Kidney glomerular epithelial cell (primary cell): ENCODE measurements around the gene KLHL12.

Experiments
- DNase-seq: peaks from one replicate; lab custom pipeline; 2025; lab: John Stamatoyannopoulos, UW

KLHL12 gene

DNA sequence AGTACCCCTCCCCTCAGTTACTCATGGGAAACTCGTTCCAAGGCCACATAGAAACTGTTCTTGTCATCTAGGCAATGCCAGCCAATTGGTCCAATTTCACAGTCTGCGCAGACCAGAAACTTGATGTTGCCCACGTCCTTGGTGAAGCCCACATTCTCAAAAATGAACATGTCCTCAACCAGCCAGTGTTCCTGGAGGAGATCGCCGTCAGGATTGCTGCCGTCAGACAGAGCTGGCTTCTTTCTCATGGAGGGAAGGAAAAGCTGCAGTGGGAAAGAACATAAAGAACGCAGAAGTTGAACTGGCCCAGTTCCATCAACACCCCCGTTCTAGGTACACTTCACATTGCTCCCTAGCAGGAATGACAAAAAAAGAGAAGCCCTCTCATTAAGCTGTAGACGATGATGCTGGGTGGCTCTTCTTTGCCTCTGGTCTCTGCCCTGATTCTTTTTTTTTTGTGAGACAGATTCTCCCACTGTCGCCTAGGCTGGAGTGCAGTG lies 46.0 kb downstream of the KLHL12 start:
- no peak for DNase-seq

DNA sequence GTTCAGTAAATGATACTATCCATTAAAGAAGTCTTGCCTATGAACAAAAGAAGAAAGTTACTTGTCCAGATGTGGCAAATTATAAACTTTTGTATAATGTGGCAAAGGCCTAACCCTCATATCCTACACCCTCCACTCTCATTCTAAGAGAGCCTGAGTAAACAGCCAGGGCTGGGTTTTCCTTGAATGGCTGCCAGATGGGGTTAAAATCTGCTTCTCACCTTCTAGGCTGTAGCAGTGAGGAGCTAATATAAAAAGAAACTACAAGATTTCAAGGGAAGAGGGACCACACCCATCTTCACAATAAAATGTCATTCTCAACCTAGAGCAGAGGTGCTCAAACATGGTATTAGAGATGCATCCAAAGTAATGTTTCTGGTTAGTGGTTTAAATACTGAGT lies 47.0 kb downstream of the KLHL12 start:
- DNase-seq: no peak

DNA sequence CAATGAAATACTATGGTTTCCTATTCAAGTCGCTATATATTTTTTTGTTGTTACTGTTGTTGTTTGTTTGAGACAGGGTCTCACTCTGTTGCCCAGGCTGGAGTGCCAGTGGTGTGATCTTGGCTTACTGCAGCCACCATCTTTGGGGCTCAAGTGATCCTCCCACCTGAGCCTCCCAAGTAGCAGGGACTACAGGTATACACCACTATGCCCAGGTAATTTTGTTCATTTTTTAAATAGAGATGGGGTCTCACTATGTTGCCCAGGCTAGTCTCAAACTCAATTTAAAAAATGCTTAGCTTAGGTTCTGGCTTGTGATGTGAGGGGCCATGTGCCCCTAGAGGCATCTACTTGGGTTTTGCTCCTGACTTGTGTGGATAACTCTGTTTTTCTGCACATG lies 47.9 kb downstream of the KLHL12 start:
- DNase-seq: no peak

- no peak for DNase-seq
Observed at GRCh38 chr1:202873026-202873425, 54.0 kb downstream of the KLHL12 start.

DNA sequence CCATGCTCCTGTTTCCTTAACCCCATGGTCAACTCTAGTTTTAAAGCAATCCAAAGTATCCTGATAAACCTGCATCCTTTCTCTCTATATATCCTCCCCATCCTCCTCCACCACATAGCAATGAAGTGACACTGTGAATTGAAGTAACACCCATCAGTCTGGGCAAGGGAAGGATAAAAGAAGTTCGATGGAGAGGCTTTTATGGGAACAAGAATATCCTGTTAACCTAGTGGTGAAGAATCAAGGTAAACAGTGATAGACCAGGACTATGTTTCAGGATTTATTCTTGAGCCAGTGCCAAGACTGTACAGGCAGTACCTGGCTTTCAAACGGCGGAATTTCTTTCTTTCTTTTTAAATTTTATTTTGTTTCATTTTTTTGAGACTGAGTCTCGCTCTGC lies 55.7 kb downstream of the KLHL12 start:
- DNase-seq: no peak

DNA sequence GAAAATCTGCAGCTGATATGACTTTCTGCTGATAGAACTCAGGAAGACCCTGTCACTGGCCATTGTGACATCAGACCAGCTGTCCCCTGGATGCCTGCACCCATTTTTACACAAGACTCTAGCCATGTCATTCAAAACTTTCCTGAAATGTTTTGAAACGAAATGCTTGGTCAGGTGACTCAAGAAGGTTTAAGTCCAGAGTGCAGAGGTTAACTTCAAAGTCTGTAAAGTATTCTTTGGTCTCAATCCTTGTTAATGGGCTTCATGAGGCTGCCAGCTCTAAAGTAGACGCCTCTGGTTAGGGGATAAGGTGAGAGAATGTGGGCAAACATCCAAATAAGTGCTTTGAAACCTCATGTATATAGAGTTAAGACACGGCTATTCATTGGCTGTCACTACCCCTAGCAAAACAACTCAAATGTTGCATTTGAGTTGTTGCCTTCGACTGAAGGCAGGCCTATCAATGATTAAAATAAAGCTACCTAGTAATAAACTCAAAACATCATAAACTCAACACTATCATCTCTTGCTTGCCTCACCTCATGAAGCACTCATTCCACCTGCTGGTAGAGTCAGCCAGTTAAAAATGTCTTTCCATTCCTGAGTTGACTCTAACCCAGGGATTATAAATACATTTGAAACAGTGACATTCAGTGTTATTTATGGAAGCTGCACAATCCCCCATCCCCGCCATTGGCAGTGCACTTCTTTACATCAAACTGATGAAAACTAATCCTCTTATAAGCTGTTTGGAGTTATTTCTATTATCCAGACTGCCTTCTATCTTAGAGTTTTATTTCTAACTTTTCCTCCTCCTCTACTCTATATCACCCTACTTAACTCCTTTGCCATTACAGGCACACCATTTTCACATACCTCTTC lies 64.1 kb downstream of the KLHL12 start:
- no peak for DNase-seq

- peak; percentile 73 for DNase-seq
Observed at GRCh38 chr1:202861420-202862132, 65.5 kb downstream of the KLHL12 start.

DNA sequence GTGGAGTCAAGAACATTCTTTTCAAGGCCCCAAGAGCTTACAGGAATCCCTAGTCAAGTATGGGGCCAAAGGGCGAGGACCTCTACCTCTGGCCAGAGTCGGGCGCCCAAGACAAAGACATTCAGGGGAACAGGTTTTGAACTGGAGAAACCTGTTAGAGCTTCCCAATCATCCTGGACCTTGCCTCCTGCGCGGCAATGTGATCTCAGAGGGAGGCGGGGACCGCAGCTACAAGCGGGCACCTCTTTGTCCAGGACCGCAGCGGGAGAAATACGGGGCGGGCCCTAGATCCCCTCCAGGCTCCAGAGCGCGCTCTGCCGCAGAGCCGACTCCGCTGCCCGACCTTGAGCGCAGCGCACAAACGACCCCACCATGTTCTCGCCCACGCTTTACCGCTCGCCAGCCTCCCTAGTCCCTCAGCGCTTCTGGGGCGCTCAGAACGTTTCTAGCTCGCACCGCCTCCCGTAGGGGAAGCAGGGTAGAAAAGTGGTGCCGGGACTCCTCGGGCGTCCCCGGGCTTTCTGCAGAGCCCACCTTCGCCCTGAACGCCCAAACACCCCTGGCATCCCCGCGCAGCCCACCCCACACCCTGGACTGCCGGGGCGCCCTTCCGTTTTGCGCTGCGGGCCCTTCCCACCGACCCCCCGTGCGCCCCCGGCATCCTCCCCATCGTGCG lies 66.2 kb downstream of the KLHL12 start:
- DNase-seq: no peak

DNA sequence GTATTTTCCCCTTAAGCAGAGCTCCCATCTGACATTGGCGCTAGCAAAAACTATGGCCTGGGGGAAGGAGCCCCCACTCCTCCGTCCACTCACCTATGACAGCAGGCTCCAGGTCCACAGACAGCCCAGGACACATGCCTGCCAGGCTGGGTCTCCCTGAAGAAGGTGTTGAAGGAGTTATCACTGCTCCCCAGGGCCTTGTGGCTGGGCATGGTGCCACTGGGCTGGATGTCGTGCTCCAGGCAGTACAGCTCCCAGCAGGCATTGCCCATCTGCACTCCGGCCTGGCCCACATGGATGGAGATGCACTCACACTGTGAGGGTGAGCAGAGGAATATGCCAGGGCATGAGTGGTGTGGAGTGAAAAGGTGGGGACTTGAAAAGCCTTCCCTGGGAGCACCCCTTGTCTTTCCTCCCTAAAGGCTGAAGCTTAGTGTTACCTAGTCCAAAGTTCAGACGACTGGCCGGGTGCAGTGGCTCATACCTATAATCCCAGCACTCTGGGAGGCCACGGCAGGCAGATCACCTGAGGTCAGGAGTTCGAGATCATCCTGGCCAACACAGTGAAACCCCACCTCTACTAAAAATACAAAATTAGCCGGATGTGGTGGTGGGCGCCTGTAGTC lies 68.1 kb downstream of the KLHL12 start:
- DNase-seq: no peak

- DNase-seq: no peak
Observed at GRCh38 chr1:202858331-202858730, 68.7 kb downstream of the KLHL12 start.

- no peak for DNase-seq
Observed at GRCh38 chr1:202857136-202857610, 69.9 kb downstream of the KLHL12 start.

DNA sequence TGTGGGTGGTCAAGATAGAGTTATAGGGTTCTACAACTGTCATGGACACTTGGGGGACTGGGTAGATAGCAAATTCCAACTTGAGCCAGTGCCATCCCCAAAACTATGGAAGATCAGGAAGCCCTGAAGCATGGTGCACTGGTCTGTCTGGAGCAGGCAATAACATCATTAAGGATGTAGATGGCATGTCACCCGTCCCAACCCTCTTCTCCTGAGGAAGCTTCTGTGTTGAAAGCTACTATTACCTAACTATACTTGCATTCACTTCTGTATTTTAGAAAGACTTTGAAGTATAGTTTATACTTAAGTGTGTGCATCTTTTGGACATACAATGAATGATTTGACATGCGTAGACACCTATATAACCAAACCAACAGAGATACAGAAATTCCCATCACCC lies 71.0 kb downstream of the KLHL12 start:
- DNase-seq: no peak

DNA sequence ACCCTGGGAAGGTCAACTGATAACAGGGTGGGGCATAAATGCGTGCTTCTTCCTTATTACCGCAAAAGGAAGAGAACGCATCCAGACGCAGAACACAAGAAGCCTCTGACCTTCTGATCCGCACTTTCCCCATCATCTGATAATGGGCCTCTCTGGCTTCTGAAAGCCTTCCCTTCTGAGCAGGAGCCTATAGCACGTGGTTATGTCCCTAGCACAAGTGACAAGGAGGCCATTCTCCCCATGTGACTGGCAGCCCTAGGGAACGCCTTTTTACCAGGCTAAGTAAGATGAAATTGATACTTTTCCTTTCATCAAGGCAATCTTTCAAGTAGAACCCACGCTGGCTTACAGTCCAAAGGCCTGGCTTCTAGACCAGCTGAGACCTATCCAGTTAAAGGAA lies 72.2 kb downstream of the KLHL12 start:
- no peak for DNase-seq

GRCh38 chr1:202852163-202852904 lies 74.7 kb downstream of the KLHL12 start:
- peak; percentile 8 for DNase-seq

DNA sequence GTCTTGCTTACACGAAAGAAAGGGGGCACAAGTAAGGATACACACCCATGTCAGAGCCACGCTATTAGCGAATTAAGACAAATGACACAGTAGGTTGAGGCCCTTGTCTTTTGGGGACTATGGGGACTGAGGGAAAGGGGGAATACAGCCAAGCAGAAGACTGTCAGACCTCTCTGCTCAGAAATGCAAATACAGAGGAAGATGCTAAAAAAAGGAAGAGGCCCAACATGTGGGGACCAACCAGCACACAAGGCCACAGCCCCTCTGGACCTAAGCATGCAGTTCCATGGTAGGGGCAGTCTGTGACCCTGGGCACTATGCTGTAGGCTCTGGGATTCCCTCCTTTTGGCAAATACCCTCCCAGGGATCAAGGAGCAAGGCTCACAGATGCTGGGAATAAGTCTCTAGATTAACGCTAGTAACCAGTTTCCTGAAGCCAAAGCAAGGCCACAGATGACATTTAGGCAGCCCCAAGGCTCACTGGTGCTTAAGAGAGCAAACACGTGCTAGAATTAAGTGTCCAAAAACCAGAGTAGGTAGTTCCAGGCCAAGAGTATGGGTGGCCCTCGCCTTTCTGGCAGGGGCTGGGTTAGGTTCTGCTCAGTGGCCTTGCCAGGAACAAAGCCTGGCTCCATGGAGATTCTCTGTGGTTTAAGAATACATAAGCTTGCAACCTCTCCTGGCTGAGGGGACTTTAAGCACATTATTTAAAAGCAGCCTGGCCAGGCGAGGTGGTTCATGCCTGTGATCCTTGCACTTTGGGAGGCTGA lies 76.3 kb downstream of the KLHL12 start:
- DNase-seq: no peak

GRCh38 chr1:202848191-202848542 lies 78.9 kb downstream of the KLHL12 start:
- no peak for DNase-seq

DNA sequence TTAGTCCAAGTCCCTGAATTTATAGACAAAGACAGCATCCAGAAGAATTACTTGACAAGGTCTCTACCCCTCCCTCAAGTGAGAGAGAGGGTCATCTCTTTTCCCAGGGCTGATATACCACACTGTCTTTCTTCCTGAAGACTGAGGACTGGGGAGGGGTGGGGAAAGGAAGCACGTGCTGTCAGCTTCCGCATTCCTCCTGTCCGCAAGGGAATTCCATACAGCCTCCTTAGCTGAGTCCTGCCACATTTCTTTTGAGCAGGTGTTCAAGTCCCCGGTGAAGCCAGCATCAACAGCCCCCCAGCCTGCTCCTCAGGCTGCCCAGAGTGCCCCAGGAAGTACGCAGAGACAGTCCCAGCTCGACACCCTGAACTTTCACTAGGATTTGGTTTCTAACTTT lies 82.1 kb downstream of the KLHL12 start:
- DNase-seq: no peak

GRCh38 chr1:202844259-202844658 lies 82.8 kb downstream of the KLHL12 start:
- DNase-seq: no peak

GRCh38 chr1:202843081-202843480 lies 84.0 kb downstream of the KLHL12 start:
- DNase-seq: no peak
